SU-DHL-6 (cell line): Measurements from ENCODE around the gene CISTR.

Experiments
- H2AFZ ChIP-seq: fragments of 200-600 bp; sonication (generic); 2 replicates; pipeline ENCODE4 v1.6.1; 2014; ENCODE audit warnings: low read depth, mild to moderate bottlenecking, moderate library complexity, mixed read lengths, antibody characterized with exemption, low read length; ENCODE audit not compliant: severe bottlenecking
- H3F3A ChIP-seq: fragments of 200-600 bp; shearing (Covaris generic); 2 replicates; pipeline ENCODE4 v1.6.0; 2016; ENCODE audit warnings: antibody characterized with exemption, mild to moderate bottlenecking; ENCODE audit not compliant: insufficient read depth
- H3K27ac ChIP-seq: fragments of 200-600 bp; sonication (generic); 2 replicates; pipeline ENCODE4 v1.5.1; 2016; ENCODE audit warnings: low read depth, mild to moderate bottlenecking, low read length, moderate library complexity, mixed read lengths
- H3K27me3 ChIP-seq: fragments of 200-600 bp; sonication (generic), shearing (Covaris generic); 2 replicates; pipeline ENCODE4 v1.6.0; 2014; ENCODE audit warnings: mild to moderate bottlenecking, low read length
- H3K36me3 ChIP-seq: fragments of 200-600 bp; sonication (generic); 2 replicates; pipeline ENCODE4 v1.6.1; 2014; ENCODE audit warnings: mild to moderate bottlenecking, low read length, mixed read lengths
- H3K4me2 ChIP-seq: fragments of 300-600, 200-600 bp; shearing (Covaris generic), sonication (generic); 2 replicates; pipeline ENCODE4 v1.6.0; 2014; ENCODE audit warnings: low read length, low read depth, mild to moderate bottlenecking; ENCODE audit not compliant: poor library complexity, severe bottlenecking
- H3K4me3 ChIP-seq: fragments of 200-600 bp; sonication (generic); 2 replicates; pipeline ENCODE4 v1.5.1; 2014; ENCODE audit warnings: antibody characterized with exemption, low read length, mild to moderate bottlenecking, mixed read lengths; ENCODE audit not compliant: insufficient read depth, poor library complexity, severe bottlenecking
- H3K79me2 ChIP-seq: fragments of 200-600 bp; sonication (generic); 2 replicates; pipeline ENCODE4 v1.6.1; 2014; ENCODE audit warnings: mild to moderate bottlenecking, low read length, moderate library complexity; ENCODE audit not compliant: insufficient read depth
- H3K9ac ChIP-seq: fragments of 200-600 bp; sonication (generic); 2 replicates; pipeline ENCODE4 v1.7.0; 2014; ENCODE audit warnings: mild to moderate bottlenecking, low read length
- H3K9me2 ChIP-seq: fragments of 200-600 bp; sonication (generic); replicated peaks from 2 replicates; pipeline ENCODE4 v1.6.1; 2014; ENCODE audit warnings: low read length; ENCODE audit not compliant: insufficient read depth
- H3K9me3 ChIP-seq: fragments of 200-600 bp; sonication (generic); 2 replicates; pipeline ENCODE4 v1.6.1; 2014; ENCODE audit warnings: low read length, mixed read lengths; ENCODE audit not compliant: insufficient read depth
- H4K20me1 ChIP-seq: fragments of 200-600 bp; sonication (generic); 2 replicates; pipeline ENCODE4 v1.6.1; 2014; ENCODE audit warnings: low read depth, mild to moderate bottlenecking, antibody characterized with exemption, low read length, moderate library complexity, mixed read lengths
- CTCF ChIP-seq: fragments of 200-600 bp; sonication (generic); IDR thresholded peaks from one replicate; pipeline ENCODE4 v1.5.1; 2017; ENCODE audit warnings: antibody characterized with exemption, mild to moderate bottlenecking, low read length, moderate library complexity; ENCODE audit not compliant: insufficient read depth, poor library complexity, severe bottlenecking
- EZH2phosphoT487 ChIP-seq: fragments of 200-600 bp; sonication (generic), shearing (Covaris generic); conservative IDR thresholded peaks from 2 replicates; pipeline ENCODE4 v1.6.1; 2018; ENCODE audit warnings: mild to moderate bottlenecking, antibody characterized with exemption, low read length, moderate library complexity, mixed read lengths

CISTR gene

DNA sequence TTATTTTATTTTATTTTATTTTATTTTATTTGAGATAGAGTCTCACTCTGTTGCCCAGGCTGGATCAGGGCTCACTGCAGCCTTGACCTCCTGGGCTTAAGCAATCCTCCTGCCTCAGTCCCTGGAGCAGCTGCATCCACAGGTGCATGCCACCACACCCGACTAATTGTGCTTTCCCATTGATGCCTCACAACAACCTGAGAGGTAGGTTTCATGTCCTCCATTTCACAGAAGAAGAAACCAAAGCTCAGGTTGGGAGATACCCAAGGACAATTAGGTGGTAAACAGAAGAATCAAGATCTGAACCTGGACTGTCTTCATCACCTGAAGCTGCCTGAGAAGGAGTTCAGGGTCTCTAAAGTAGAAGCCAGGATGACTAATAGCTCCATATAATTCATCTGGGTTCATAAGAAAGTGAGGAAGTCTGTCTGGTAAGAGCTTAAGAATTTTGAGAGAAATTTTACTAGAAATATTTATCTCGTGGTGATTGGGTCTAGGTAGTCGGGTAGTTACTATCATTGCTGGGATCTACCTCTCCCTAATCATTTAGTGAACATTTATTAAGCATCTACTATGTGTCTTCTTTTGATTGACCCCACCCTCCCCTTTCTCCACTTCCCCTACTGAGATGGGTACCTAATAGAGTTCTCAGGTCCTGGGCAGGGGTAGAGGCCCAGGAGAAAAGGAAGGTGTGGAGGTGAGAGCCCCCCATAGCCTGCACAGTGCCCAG lies 52.7 kb downstream of the CISTR start:
- Histone ChIP-seq H3K9me3 (no peaks in the 10 kb centered on the region), H3K27me3 (no peaks in the 10 kb centered on the region), H2AFZ (no peak overlapping the region), H3K9me2 (no peaks in the 10 kb centered on the region), H4K20me1 (no peaks in the 10 kb centered on the region), H3K27ac (no peak overlapping the region), H3K36me3 (no peaks in the 10 kb centered on the region), H3K4me3 (no peak overlapping the region), H3K9ac (no peak overlapping the region), H3K79me2 (no peaks in the 10 kb centered on the region), H3F3A (no peaks in the 10 kb centered on the region), H3K4me2 (no peak overlapping the region)
- TF ChIP-seq CTCF (no peak), EZH2phosphoT487 (no peak)

GRCh38 chr12:53696655-53697331 lies 55.0 kb downstream of the CISTR start:
- H3K36me3 ChIP-seq: no peaks in the 10 kb centered on the region
- no peaks in the 10 kb centered on the region for H3K9me2 ChIP-seq
- H3K9ac ChIP-seq: no peak overlapping the region
- H4K20me1 ChIP-seq: no peaks in the 10 kb centered on the region
- H3K79me2 ChIP-seq: no peaks in the 10 kb centered on the region
- no peak overlapping the region for H3K4me3 ChIP-seq
- no peak overlapping the region for H3K27ac ChIP-seq
- no peak overlapping the region for H2AFZ ChIP-seq
- no peaks in the 10 kb centered on the region for H3F3A ChIP-seq
- no peaks in the 10 kb centered on the region for H3K27me3 ChIP-seq
- no peaks in the 10 kb centered on the region for H3K9me3 ChIP-seq
- no peak overlapping the region for H3K4me2 ChIP-seq
- TF ChIP-seq EZH2phosphoT487 (no peak), CTCF (no peak)
